HG03521 (cell line): ENCODE results near the gene VAPA.

Experiments used
- ATAC-seq: cut with Tn5 transposase; IDR thresholded peaks from one replicate; pipeline ENCODE4 v1.9.1; 2021; ENCODE audit warnings: mild to moderate bottlenecking, moderate library complexity; ENCODE audit not compliant: unreplicated experiment

VAPA gene

GRCh38 chr18:9969247-9969646, 55.4 kb downstream of the VAPA start:
- ATAC-seq, result no peak

- no peak for ATAC-seq
Measured at GRCh38 chr18:9971313-9971920, 57.6 kb downstream of the VAPA start.

- ATAC-seq, result no peak
Measured at GRCh38 chr18:9973470-9973869, 59.7 kb downstream of the VAPA start.

- ATAC-seq, result no peak
Measured at GRCh38 chr18:9974279-9974915, 60.6 kb downstream of the VAPA start.

- no peak for ATAC-seq
Measured at GRCh38 chr18:9975658-9976057, 61.8 kb downstream of the VAPA start.

- ATAC-seq, result no peak
Measured at GRCh38 chr18:9982711-9983110, 68.9 kb downstream of the VAPA start.

GRCh38 chr18:9984080-9984479, 70.3 kb downstream of the VAPA start:
- ATAC-seq, result no peak

- ATAC-seq, result no peak
Measured at GRCh38 chr18:9985641-9986040, 71.8 kb downstream of the VAPA start.

GRCh38 chr18:9986156-9986930, 72.5 kb downstream of the VAPA start:
- no peak for ATAC-seq

GRCh38 chr18:9987345-9987744, 73.5 kb downstream of the VAPA start:
- ATAC-seq, result no peak

- ATAC-seq, result no peak
Measured at GRCh38 chr18:9987931-9988330, 74.1 kb downstream of the VAPA start.

- ATAC-seq, result no peak
Measured at GRCh38 chr18:9988665-9989064, 74.8 kb downstream of the VAPA start.

- ATAC-seq, result no peak
Measured at GRCh38 chr18:9989481-9989880, 75.7 kb downstream of the VAPA start.

GRCh38 chr18:9991011-9992000, 77.5 kb downstream of the VAPA start:
- ATAC-seq, result no peak

GRCh38 chr18:9992300-9992972, 78.6 kb downstream of the VAPA start:
- no peak for ATAC-seq

GRCh38 chr18:9992973-9993520, 79.2 kb downstream of the VAPA start:
- ATAC-seq, result no peak

GRCh38 chr18:9993521-9994025, 79.8 kb downstream of the VAPA start:
- ATAC-seq, result no peak

GRCh38 chr18:9994026-9994570, 80.3 kb downstream of the VAPA start:
- no peak for ATAC-seq

- ATAC-seq, result no peak
Measured at GRCh38 chr18:9994701-9995235, 81.0 kb downstream of the VAPA start.
